Caco-2 (cell line): ENCODE measurements around the gene PCDH12. TPM values are rescaled to one million over a fixed set of nuclear protein-coding genes. Genes with fewer than 3 reads are reported as not detected.

ENCODE experiments used
- BruUV-seq: library from RNA; stranded (reverse); fragments of 400-500 nt; replicated peaks from 2 replicates; lab custom pipeline; 2021; lab: Mats Ljungman, UMichigan
- CTCF ChIA-PET: fragments of 300-600 bp; sonication (Branson Sonifier 250); formaldehyde crosslinking; loops from one replicate; lab custom pipeline; 2022; ENCODE audit warnings: antibody characterized with exemption; lab: Charles Lee
- POLR2A ChIA-PET: fragments of 300-600 bp; sonication (Branson Sonifier 250); formaldehyde crosslinking; loops from one replicate; lab custom pipeline; 2022; ENCODE audit warnings: antibody characterized with exemption; lab: Charles Lee
- DNase-seq, 2 experiments: peaks; one replicate each; pipeline versions ENCODE4 v3.0.0 to v3.0.0-alpha.2; 2020 to 2022
- H3K27me3 ChIP-seq: replicated peaks from 2 replicates; pipeline ENCODE4 v1.6.0; 2011; ENCODE audit warnings: low read length; ENCODE audit not compliant: control insufficient read depth, insufficient read depth
- H3K36me3 ChIP-seq: 2 replicates; pipeline ENCODE4 v1.5.1; 2011; ENCODE audit warnings: low read length; ENCODE audit not compliant: control insufficient read depth, insufficient read depth
- H3K4me1 ChIP-seq: fragments of 250-450 bp; sonication (Bioruptor Pico); 2 replicates; pipeline ENCODE4 v1.5.1; 2020; ENCODE audit warnings: mild to moderate bottlenecking
- H3K4me3 ChIP-seq: 2 replicates; pipeline ENCODE4 v1.5.1; 2011; ENCODE audit warnings: low read depth, mild to moderate bottlenecking, control low read depth, low read length
- H3K9me3 ChIP-seq: fragments of 250-450 bp; sonication (Bioruptor Pico); 2 replicates; pipeline ENCODE4 v1.5.1; 2020; ENCODE audit warnings: mild to moderate bottlenecking, moderate library complexity
- H3K27ac Mint-ChIP-seq: one replicate; pipeline ENCODE4 v1.8.0; 2022; ENCODE audit warnings: mixed read lengths; ENCODE audit not compliant: unreplicated experiment
- H3K27me3 Mint-ChIP-seq: one replicate; pipeline ENCODE4 v1.8.0; 2022; ENCODE audit warnings: mixed read lengths; ENCODE audit not compliant: insufficient read depth, unreplicated experiment
- H3K36me3 Mint-ChIP-seq: one replicate; pipeline ENCODE4 v1.8.0; 2022; ENCODE audit warnings: mild to moderate bottlenecking, mixed read lengths; ENCODE audit not compliant: insufficient read depth, unreplicated experiment
- H3K4me1 Mint-ChIP-seq: one replicate; pipeline ENCODE4 v1.8.0; 2022; ENCODE audit warnings: low read depth, mixed read lengths; ENCODE audit not compliant: unreplicated experiment
- H3K4me3 Mint-ChIP-seq: one replicate; pipeline ENCODE4 v1.8.0; 2022; ENCODE audit warnings: mild to moderate bottlenecking, moderate library complexity, mixed read lengths; ENCODE audit not compliant: unreplicated experiment
- H3K9me3 Mint-ChIP-seq: one replicate; pipeline ENCODE4 v1.8.0; 2022; ENCODE audit warnings: mixed read lengths; ENCODE audit not compliant: unreplicated experiment
- intact Hi-C: fragments of 100-400 bp; cut with micrococcal nuclease; formaldehyde crosslinking; loops from one replicate; pipeline ENCODE4 v1.10.0; 2022; ENCODE audit not compliant: unreplicated experiment
- total RNA-seq: library from RNA; stranded (reverse); gene quantifications from 2 replicates; pipeline ENCODE4 v1.2.3, GENCODE V29; 2022
- TF ChIP-seq, protein P1 (sequence below), 2 experiments: fragments of 200-600 bp in 1 of 2; IDR thresholded peaks; 1 replicate in 1 of 2; 2 replicates in 1 of 2; pipeline versions ENCODE4 v1.5.1 to v1.8.0; 2011 to 2022; ENCODE audit warnings: antibody characterized with exemption in 1 of 2, control low read depth in 1 of 2, inconsistent platforms in 1 of 2, low read depth in 1 of 2, low read length in 1 of 2, mild to moderate bottlenecking in 1 of 2, moderate library complexity in 1 of 2; ENCODE audit not compliant: insufficient read depth in 1 of 2, severe bottlenecking in 1 of 2, unreplicated experiment in 1 of 2

Gene PCDH12
- total RNA-seq, 1 experiment from 2014 or later, result not detected

DNA sequence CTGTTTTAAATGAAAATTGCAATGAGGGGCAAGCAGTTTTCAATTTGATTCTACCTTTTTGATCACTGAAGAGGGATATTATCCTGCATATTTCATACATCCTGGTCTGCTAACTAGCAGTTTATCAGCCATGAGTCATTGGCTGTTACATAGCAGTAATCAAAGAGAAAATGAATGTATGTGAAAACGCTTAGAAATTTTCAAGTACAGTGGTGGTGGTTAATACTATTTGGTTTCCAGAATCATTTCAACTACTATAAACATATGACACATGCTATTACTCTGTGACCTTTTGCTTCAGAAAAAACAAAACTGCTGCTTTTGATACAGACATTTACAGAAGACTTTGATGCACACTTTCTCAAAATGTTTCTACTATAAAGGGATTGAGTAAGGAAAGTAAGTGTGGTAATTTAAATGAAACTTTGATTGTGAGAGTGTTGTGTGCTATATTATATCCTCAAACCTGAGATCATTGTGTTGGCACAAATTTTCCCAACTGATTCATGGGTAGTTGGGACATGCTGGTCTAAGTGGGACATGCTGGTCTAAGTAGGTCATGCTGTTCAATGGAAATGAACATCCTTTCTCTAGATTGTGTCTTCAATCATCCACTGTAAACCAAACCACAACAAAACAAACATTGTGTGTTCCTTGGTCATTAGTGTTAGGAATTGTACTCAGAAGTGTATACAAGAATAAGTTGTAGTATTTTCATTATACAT, 16.0 kb upstream of the PCDH12 start:
- no peak overlapping the region for H3K27ac Mint-ChIP-seq
- Histone ChIP-seq H3K9me3 (no peaks in the 10 kb centered on the region), H3K4me3 (no peak overlapping the region), H3K36me3 (no peaks in the 10 kb centered on the region), H3K4me1 (peaks cover 12% of the 10 kb centered on the region), H3K27me3 (no peaks in the 10 kb centered on the region)
- ChIA-PET CTCF (no interaction called here), POLR2A (no interaction called here)
- intact Hi-C loops, result no loop called here
- H3K4me3 Mint-ChIP-seq, result no peak overlapping the region
- no peaks in the 10 kb centered on the region for H3K27me3 Mint-ChIP-seq
- H3K9me3 Mint-ChIP-seq, result no peaks in the 10 kb centered on the region
- BruUV-seq, result no TSS peak
- H3K4me1 Mint-ChIP-seq, result no peaks in the 10 kb centered on the region
- TF ChIP-seq, protein P1, sequence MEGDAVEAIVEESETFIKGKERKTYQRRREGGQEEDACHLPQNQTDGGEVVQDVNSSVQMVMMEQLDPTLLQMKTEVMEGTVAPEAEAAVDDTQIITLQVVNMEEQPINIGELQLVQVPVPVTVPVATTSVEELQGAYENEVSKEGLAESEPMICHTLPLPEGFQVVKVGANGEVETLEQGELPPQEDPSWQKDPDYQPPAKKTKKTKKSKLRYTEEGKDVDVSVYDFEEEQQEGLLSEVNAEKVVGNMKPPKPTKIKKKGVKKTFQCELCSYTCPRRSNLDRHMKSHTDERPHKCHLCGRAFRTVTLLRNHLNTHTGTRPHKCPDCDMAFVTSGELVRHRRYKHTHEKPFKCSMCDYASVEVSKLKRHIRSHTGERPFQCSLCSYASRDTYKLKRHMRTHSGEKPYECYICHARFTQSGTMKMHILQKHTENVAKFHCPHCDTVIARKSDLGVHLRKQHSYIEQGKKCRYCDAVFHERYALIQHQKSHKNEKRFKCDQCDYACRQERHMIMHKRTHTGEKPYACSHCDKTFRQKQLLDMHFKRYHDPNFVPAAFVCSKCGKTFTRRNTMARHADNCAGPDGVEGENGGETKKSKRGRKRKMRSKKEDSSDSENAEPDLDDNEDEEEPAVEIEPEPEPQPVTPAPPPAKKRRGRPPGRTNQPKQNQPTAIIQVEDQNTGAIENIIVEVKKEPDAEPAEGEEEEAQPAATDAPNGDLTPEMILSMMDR (IDR thresholded peaks at IDR 0.05; ENCODE audit: insufficient read depth in 1 of 2, low read depth in 1 of 2, low read length in 1 of 2, severe bottlenecking in 1 of 2, unreplicated experiment in 1 of 2), result no peak
- H3K36me3 Mint-ChIP-seq, result peaks cover 44% of the 10 kb centered on the region
- no peak for DNase-seq

DNA sequence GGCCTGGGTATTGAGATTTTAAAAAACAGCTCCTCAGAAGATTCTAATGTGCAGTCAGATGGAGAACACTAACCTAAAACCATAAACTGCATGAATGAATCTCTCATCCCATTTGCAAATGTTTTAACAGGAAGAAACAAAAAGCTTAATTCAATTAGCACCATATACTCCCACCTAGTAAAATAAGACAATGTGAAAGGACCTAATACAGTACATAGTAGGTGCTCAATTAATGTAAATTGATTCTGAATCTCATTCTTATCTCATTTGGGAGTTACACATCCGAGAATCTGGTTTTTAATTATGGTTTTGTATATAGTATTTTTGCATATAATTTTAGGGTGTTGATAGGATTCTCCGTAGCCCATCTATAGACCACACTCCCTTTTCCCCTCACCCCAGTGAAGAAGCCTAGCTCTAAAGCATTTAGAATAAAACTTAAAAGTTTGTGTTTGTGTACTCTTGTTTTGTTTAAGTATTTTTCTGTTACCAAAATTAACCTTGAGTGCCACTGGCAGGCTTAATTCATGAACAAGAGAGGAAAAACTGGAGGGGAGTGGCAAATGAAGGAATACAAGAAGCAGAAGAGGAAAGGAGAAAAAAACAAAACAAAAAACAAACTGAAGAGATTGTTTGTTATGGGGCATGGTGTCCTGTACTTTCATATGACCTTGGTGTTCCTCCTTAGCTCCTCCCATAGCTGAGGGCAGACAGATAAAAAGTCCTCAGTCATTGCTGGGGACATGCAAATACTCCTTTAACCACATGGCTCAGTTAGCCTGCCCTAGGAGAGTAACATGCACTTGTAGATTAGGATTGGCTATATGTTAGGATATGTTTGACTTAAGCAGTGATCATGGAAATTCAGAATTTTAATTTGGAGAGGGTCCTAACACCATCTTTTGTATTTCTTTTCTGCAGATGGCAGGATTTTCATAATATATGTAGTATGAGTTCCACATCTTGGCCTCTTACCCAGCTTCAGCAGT, 12.1 kb upstream of the PCDH12 start:
- Mint-ChIP-seq H3K4me1 (peaks cover 6% of the 10 kb centered on the region), H3K36me3 (peaks cover 42% of the 10 kb centered on the region), H3K27ac (peak overlapping the region; percentile 88), H3K4me3 (peak overlapping the region; percentile 82), H3K27me3 (no peaks in the 10 kb centered on the region), H3K9me3 (no peaks in the 10 kb centered on the region)
- BruUV-seq, result no TSS peak
- ChIA-PET POLR2A (interaction anchor here (0.6 to 1.4 kb wide), 5 partner anchors 46 to 196 kb away, joined by 3 to 12 read pairs (median 4); partner anchors contain the start of gene DELE1), CTCF (interaction anchor here (0.8 to 3.1 kb wide), 10 partner anchors 10 to 278 kb away, joined by 3 to 49 read pairs (median 4); partner anchors contain the start of genes DELE1 and GNPDA1)
- Histone ChIP-seq H3K36me3 (no peaks in the 10 kb centered on the region), H3K27me3 (no peaks in the 10 kb centered on the region), H3K9me3 (no peaks in the 10 kb centered on the region), H3K4me1 (peaks cover 23% of the 10 kb centered on the region), H3K4me3 (peak overlapping the region; percentile 84)
- intact Hi-C loops, result loop anchor here (2.0 kb wide), 2 partner anchors 45 kb away; no protein-coding TSS in a partner anchor
- TF ChIP-seq, protein P1 (IDR thresholded peaks at IDR 0.05; ENCODE audit: insufficient read depth in 1 of 2, low read depth in 1 of 2, low read length in 1 of 2, severe bottlenecking in 1 of 2, unreplicated experiment in 1 of 2), result no peak
- peak in 1 of 2 experiments; percentile 18 for DNase-seq
